Kidney epithelial cell (primary cell): ENCODE data around the gene PNKD. TPM values are rescaled to one million over a fixed set of nuclear protein-coding genes. Genes with fewer than 3 reads are reported as not detected.
A peak's percentile ranks its signal among the peaks of the same experiment; 100 is the strongest.

ENCODE experiments used
- DNase-seq: peaks from one replicate; pipeline ENCODE4 v3.0.0-alpha.2; 2010; ENCODE audit warnings: low read depth
- H3K27me3 ChIP-seq: 2 replicates; pipeline ENCODE4 v1.6.0; 2011; ENCODE audit warnings: low read length; ENCODE audit not compliant: control insufficient read depth, insufficient read depth
- H3K36me3 ChIP-seq: 2 replicates; pipeline ENCODE4 v1.5.1; 2011; ENCODE audit warnings: low read length; ENCODE audit not compliant: control insufficient read depth, insufficient read depth
- H3K4me3 ChIP-seq: 2 replicates; pipeline ENCODE4 v1.5.1; 2011; ENCODE audit warnings: low read depth, mild to moderate bottlenecking, control low read depth, low read length
- CTCF ChIP-seq: IDR thresholded peaks from 2 replicates; pipeline ENCODE4 v1.5.1; 2011; ENCODE audit warnings: mild to moderate bottlenecking, moderate library complexity, low read length, control low read depth, inconsistent platforms; ENCODE audit not compliant: insufficient read depth, poor library complexity, severe bottlenecking
- total RNA-seq: library from RNA; depleted of rRNA; stranded (reverse); fragments of >200 nt; gene quantifications from 2 replicates; pipeline ENCODE4 v1.2.3, GENCODE V29; 2015

The PNKD gene
- total RNA-seq, 1 donor from 2014 or later: 45.4 TPM

DNA sequence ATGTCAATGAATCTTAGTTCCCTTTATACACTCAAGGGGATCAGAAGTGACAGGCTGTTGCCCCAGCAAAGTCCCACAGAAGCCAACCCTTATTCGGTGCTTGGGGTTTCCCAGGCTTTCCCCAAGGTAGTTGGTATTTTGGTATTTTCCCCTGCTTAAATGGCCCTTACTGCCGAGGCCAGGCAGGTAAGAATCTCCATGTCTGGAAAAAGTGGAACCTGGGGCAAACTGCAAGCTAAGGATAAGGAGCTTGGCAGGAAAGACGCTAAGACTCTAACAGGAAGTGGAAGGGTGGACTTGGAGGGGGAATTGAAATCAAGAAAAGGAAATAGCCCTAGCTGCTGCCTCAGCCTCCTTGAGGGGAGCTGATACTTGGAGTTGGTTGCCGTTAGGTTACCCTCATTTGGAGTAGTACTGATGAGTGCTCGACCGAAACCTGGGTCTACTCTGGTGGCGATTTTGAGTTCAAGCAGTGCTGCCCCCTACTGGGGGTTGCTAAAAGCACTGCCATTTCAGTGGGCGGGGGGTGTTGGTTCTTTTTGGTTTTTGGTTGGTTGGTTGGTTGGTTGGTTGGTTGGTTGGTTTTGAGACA, 12.8 kb upstream of the PNKD start:
- DNase-seq: no peak
- H3K27me3 ChIP-seq: no peaks in the 10 kb centered on the region
- peaks cover 1% of the 10 kb centered on the region for H3K36me3 ChIP-seq
- no peak overlapping the region for H3K4me3 ChIP-seq
- TF ChIP-seq CTCF: peak; percentile 55

- Histone ChIP-seq H3K4me3 (no peak overlapping the region), H3K27me3 (no peaks in the 10 kb centered on the region), H3K36me3 (no peaks in the 10 kb centered on the region)
- TF ChIP-seq CTCF: no peak
- no peak for DNase-seq
These were observed 11.0 kb upstream of the PNKD start for GRCh38 chr2:218259099-218259961.

DNA sequence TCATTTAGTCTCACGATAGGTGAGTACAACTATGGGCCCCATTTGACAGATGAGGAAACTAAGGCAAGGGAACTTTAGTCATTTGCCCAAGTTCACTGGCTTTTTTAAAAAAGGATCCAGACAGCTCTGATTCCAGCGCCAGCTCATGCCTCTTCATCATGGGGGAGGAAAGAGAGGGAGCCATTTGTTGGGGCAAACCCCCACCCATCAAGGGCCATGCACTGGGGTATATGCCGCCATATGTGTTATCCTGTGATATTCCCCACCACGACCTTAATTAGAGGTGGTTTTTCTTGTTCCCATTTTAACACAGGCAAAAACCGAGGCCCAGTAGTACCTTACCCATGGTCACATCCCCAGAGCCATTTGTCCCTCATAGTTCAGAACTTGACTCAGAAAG, 10.2 kb upstream of the PNKD start:
- Histone ChIP-seq H3K27me3 (no peaks in the 10 kb centered on the region), H3K4me3 (no peak overlapping the region), H3K36me3 (no peaks in the 10 kb centered on the region)
- DNase-seq: no peak
- no peak for TF ChIP-seq CTCF

GRCh38 chr2:218260742-218261422, 9.4 kb upstream of the PNKD start, which contains the start of gene GPBAR1:
GPBAR1 (plus strand) TSS chr2:218261015; CDS start chr2:218262725, 1,710 bp downstream.
- H3K27me3 ChIP-seq: no peaks in the 10 kb centered on the region
- peak; percentile 15 for TF ChIP-seq CTCF
- no peaks in the 10 kb centered on the region for H3K36me3 ChIP-seq
- no peak within 1 kb of the TSS for H3K4me3 ChIP-seq
- no peak for DNase-seq

- TF ChIP-seq CTCF: no peak
- H3K36me3 ChIP-seq: no peaks in the 10 kb centered on the region
- H3K27me3 ChIP-seq: no peaks in the 10 kb centered on the region
- no peak overlapping the region for H3K4me3 ChIP-seq
- no peak for DNase-seq
These were observed 8.7 kb upstream of the PNKD start for GRCh38 chr2:218261423-218262236.
